Inflammatory macrophage treated with lipopolysaccharide for 1 hour (primary cell): ENCODE measurements around the gene AHI1.
A peak's percentile ranks its signal among the peaks of the same experiment; 100 is the strongest.
"Not testable (repeated sequence)": the region's sequence is repeated elsewhere in the genome, so short reads cannot be mapped to it uniquely, and the experiment has no call there.

ENCODE experiments used
- DNase-seq, 2 donors: peaks; one replicate each; pipeline ENCODE4 v3.0.0-alpha.2; 2020 to 2022

AHI1 gene

GRCh38 chr6:135383766-135384165 lies 113.8 kb downstream of the AHI1 start:
- DNase-seq, result no peak

GRCh38 chr6:135383301-135383700 lies 114.2 kb downstream of the AHI1 start:
- DNase-seq, result no peak

GRCh38 chr6:135382182-135382628 lies 115.3 kb downstream of the AHI1 start:
- no peak for DNase-seq

DNA sequence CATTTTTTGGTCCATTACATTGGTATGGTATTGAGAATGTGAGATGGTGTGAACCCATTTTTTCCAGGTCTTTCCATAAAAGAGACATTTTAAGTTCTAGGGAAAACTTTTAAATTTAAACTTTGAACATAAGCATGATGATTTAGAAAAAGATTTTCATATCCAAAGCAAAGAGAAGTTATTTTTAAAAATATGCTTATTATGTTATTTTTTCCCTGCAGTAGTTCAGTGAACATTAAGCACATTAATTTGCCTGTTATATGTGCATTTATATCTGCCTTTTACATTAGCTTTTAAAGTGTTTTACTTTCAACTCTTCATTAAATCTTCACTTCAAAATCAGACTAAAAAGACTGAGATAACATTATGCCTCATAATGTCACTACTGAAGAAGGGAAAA lies 116.7 kb downstream of the AHI1 start:
- no peak for DNase-seq

GRCh38 chr6:135379647-135380046 lies 117.9 kb downstream of the AHI1 start:
- DNase-seq, result no peak

DNA sequence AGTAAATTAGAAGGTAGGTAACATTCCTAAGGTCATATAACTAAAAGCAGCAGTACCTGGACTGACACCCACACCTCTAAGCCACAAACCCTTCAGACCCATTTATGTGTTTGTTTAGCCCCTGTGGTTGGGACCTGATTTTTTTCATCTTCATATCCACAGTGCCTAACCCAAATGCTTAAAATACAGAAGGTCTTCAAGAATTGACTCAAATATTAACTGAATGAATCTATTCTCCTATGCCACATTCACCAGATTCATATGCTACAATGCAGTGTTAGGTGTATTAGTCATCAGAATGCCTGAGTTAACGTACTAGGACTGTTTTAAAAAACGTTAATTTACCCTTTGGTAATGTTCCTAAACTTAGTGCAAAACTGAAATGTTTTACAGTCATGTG lies 124.8 kb downstream of the AHI1 start:
- no peak for DNase-seq

DNA sequence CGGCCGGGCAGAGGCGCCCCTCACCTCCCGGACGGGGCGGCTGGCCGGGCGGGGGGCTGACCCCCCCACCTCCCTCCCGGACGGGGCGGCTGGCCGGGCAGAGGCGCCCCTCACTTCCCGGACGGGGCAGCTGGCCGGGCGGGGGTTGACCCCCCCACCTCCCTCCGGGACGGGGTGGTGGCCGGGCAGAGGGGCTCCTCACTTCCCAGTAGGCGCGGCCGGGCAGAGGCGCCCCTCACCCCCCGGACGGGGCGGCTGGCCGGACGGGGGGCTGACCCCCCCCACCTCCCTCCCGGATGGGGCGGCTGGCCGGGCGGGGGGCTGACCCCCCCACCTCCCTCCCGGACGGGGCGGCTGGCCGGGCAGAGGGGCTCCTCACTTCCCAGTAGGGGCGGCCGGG lies 133.9 kb downstream of the AHI1 start:
- DNase-seq, result not testable (repeated sequence)

GRCh38 chr6:135362124-135362523 lies 135.4 kb downstream of the AHI1 start:
- no peak for DNase-seq

DNA sequence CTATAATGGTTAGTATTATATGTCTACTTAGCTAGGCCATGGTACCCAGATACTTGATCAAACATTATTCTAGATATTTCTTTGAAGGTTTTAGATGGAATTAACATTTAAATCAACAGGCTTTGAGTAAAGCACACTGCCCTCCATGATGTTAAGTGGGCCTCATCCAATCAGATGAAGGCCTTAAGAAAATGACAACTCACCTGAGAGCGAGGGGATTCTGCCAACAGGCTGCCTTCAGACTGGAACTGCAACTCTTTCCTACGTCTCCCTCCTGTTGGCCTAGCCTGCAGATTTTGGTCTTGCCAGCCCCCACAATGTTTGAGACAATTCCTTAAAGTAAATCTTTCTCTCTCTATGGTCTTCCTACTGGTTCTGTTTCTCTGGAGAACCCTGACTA lies 137.3 kb downstream of the AHI1 start:
- DNase-seq, result no peak

DNA sequence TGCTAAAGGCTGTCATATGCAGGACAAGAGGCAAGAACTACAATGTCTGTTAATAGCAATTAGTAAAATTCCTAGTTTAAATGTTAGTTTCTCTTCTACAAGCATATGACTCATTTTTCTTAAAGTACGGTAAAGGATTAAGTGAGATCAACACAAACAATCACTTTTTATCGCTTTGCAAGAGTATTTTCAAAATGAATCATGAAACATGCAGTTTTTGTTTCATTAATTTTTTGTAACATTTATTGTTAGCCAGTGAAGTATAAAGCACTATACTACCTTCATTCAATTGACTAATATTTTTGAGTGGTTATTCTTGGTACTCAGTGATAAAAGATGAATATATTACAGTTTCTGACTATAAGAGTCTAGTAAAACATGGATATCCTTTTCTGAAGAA lies 138.6 kb downstream of the AHI1 start:
- no peak for DNase-seq

GRCh38 chr6:135358251-135358821 lies 139.2 kb downstream of the AHI1 start:
- DNase-seq, result no peak

DNA sequence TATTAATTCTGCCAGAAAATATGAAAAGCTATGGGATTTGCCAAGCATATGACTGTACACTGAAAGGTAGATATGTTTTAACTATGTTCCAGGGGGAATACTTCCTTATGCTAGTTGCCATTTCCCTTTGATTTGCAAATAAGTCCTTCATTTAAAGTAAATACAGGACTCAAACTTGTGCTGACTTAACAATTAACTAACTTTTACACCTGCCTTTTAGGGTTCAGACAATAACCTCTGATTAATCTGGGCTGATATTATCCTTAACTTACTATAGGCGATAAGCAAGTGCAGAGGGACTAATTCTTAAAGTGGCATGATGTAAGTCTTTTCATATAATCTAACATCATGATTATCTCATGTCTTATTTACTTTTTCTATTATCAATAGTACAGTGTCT lies 143.1 kb downstream of the AHI1 start:
- no peak for DNase-seq

GRCh38 chr6:135353113-135353512 lies 144.4 kb downstream of the AHI1 start:
- no peak for DNase-seq

DNA sequence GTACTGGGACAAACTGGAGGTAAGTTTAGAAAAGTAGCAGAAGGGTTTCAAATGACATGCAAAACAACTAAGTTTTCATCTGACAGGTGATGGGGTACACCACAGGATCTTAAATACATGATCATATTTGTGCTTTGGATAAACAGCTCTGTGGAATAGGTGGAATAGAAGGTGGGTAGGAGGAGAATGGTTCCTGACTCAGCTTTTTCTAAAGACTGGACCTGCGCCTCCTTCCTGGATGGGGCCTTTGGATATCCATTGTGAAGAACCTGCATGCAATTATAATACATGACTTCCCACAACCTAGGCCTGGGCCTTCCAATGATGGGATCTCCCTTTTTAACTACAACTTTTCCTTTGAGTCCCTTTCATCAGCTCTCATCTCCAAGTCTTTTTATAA lies 145.9 kb downstream of the AHI1 start:
- no peak for DNase-seq

GRCh38 chr6:135347887-135348286 lies 149.7 kb downstream of the AHI1 start:
- DNase-seq, result no peak

- no peak for DNase-seq
These were observed 150.8 kb downstream of the AHI1 start for GRCh38 chr6:135346747-135347146.

DNA sequence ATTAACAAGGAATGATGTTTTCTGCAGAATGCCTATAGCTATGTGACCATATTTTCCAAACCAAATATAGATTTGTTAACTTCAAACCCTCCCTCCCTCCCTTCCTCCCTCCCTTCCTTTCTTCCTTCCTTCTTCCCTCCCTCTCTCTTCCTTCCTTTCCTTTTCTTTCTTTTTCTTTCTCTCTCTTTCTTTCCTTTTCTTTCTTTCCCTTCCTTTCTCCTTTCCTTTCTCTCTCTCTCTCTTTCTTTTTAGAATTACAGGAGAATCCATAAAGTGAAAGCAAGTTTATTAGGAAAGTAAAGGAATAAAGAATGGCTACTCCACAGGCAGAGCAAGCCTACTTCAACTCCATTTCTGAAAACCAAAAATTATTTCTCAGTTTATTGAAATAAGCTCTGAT lies 153.0 kb downstream of the AHI1 start:
- DNase-seq, result no peak

- DNase-seq, result not testable (repeated sequence)
These were observed 157.6 kb downstream of the AHI1 start for GRCh38 chr6:135339920-135340319.

- peak; percentile 51 to 54 for DNase-seq
These were observed 163.4 kb downstream of the AHI1 start for GRCh38 chr6:135334169-135334568.

GRCh38 chr6:135331002-135331401 lies 166.5 kb downstream of the AHI1 start:
- DNase-seq, result peak in 1 of 2 donors; percentile 39

DNA sequence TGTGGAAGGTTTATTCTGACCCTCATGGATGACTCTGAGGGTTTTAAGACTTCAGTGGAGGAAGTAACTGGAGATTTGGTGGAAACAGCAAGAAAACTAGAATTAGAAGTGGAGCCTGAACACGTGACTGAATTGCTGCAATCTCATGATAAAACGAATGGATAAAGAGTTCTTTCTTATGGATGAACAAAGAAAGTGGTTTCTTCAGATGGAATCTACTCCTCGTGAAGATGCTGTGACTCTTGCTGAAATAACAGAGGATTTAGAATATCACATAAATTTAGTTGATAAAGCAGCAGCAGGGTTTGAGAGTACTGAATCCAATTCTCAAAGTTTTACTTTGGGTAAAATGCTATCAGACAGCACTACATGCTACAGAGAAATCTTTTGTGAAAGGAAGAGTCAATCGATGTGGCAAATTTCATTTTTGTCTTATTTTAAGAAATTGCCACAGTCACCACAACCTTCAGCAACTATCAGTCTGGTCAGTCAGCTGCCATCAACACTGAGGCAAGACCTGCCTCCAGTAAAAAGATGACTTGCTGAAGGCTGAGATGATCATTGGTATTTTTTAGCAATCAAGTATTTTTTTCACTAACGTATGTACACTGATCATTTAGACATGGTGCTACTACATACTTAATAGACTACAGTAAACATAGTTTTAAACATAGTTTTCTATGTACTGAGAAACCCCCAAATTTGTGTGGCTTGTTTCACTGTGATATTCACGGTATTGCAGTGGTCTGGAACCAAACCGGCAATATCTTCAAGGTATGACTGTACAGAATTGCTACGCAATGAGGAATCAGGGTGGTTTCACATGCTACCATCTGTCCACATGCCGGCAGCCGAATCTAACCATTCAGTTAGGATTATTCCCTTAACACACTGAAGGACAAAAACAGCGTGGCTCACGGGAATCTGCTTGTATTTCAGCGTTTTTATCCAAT lies 167.4 kb downstream of the AHI1 start:
- DNase-seq, result no peak

- no peak for DNase-seq
These were observed 169.4 kb downstream of the AHI1 start for GRCh38 chr6:135328136-135328535.

- peak; percentile 16 to 60 for DNase-seq
These were observed 171.7 kb downstream of the AHI1 start for GRCh38 chr6:135325624-135326424.

DNA sequence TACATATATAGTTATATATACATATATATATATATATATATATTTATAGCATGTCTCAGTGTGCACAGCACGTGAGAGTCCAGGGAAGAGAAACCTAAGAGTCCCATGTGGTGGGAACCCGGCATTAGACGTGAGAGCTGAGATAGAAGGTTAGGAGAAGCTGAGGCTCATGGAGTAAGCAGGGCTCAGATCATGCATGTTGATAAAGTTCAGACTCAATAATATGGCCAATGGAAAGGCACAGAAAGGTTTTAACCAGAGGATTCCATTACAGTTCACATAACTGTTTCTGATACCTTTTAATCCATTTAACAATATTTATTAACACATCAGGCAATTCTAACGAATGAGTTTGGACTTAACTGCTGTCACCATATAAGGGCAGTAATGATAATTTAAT lies 173.0 kb downstream of the AHI1 start:
- no peak for DNase-seq
